Esophagus muscularis mucosa (tissue), 4 donors: Measurements from ENCODE around the gene ANKRD50.

Experiments
- EP300 ChIP-seq: sonication (generic); formaldehyde crosslinking; IDR thresholded peaks from one replicate; pipeline ENCODE4 v1.6.1; 2017; ENCODE audit warnings: antibody characterized with exemption
- POLR2AphosphoS5 ChIP-seq, 2 donors: sonication (generic); formaldehyde crosslinking; IDR thresholded peaks; one replicate each; pipeline ENCODE4 v1.6.1; 2017; ENCODE audit warnings: antibody characterized with exemption in 2 of 2
- TF ChIP-seq, protein P1 (sequence below), 3 experiments: fragments of 200-600 bp in 2 of 3; fragments of 450-650 bp in 1 of 3; sonication (generic) in 2 of 3; IDR thresholded peaks; one replicate each; pipeline ENCODE4 v1.5.1; 2017 to 2019; ENCODE audit warnings: antibody characterized with exemption in 3 of 3, mild to moderate bottlenecking in 2 of 3, moderate library complexity in 1 of 3

DNA sequence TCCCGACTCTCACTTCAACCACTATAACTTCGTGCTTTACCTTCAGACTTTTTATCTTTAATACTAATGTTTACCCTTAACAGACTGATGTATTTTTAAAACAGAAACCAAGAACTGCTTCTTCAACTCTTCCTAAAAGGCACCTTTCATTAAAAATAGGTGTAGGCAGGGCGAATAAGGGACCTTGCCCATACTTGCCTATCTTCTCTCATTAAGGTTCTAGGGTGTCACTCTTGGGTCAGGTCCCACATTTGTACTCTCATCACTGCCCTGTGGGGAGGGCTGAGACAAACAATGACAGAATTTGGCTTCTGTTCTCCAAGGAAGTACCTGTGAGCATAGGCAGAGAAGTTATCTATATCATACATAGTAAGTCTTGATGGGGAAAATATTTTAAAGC is 69.7 kb downstream of the ANKRD50 start:
- TF ChIP-seq POLR2AphosphoS5 (IDR thresholded peaks at IDR 0.05) (no peak), EP300 (no peak)
- TF ChIP-seq, protein P1, sequence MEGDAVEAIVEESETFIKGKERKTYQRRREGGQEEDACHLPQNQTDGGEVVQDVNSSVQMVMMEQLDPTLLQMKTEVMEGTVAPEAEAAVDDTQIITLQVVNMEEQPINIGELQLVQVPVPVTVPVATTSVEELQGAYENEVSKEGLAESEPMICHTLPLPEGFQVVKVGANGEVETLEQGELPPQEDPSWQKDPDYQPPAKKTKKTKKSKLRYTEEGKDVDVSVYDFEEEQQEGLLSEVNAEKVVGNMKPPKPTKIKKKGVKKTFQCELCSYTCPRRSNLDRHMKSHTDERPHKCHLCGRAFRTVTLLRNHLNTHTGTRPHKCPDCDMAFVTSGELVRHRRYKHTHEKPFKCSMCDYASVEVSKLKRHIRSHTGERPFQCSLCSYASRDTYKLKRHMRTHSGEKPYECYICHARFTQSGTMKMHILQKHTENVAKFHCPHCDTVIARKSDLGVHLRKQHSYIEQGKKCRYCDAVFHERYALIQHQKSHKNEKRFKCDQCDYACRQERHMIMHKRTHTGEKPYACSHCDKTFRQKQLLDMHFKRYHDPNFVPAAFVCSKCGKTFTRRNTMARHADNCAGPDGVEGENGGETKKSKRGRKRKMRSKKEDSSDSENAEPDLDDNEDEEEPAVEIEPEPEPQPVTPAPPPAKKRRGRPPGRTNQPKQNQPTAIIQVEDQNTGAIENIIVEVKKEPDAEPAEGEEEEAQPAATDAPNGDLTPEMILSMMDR (IDR thresholded peaks at IDR 0.05): no peak
